ENCODE data around the gene CPEB3.
A peak's percentile ranks its signal among the peaks of the same experiment; 100 is the strongest.
"Not testable (repeated sequence)": the region's sequence is repeated elsewhere in the genome, so short reads cannot be mapped to it uniquely, and the experiment has no call there.

CPEB3 gene

DNA sequence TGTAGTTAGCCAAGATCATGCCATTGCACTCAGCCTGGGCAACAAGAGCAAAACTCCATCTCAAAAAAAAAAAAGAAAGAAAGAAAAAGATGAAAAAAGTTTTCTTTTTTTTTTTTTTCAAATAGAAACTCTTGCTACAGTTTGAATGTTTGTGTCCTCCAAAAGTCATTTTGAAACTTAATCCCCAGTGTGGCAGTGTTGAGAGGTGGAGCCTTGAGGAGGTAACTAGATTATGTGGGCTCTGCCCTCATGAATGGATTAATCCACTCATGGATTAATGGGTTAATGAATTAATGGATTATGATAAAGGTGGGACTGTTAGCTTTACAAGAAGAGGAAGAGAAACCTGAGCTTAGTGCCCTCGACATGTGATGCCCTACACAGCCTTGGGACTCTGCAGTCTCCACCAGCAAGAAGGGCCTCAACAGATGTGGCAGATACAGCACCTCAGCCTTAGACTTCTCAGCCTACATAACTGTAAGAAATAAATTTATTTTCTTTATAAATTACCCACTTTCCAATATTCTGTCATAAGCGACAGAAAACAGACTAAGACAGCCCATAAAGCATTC, 25.1 kb downstream of the CPEB3 start:
- no peak for DNase-seq

- no peak for DNase-seq
These were observed 26.6 kb downstream of the CPEB3 start for GRCh38 chr10:92264249-92264648.

DNA sequence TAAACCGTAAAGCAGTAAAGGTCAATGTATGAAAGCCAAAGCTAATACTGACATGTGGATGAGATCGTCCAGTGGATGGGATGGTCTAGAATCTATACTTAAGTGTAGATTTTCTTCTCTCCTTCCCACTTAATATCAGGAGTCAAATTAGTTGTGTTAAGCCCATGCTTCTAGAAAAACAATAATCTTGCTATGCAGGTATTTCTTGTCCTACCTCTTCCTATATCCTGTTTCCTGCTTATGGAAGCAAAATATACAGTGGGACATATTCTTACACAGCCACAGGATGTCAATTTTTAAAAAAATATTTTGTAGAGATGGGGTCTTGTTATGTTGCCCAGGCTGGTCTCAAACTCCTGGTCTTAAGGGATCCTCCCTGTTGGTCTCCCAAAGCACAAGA, 27.5 kb downstream of the CPEB3 start:
- no peak for DNase-seq

DNA sequence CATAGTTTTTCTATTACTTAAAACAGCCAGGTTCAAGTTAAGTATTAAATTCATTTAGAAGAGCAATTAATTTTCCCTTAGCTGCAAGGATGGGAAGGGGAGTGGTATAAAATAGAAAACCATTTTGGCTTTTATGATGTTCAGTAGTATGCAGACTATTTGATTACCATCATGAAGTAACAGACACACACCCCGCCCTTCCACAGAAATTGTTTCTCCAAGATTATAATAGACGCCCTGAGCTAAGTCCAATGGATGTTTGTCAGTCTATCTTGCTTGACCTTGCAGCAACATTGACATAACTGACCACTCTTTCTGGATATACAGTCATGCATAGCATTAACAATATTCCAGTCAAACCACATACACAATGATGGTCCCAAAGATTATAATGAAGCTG, 42.3 kb downstream of the CPEB3 start:
- no peak for DNase-seq

DNA sequence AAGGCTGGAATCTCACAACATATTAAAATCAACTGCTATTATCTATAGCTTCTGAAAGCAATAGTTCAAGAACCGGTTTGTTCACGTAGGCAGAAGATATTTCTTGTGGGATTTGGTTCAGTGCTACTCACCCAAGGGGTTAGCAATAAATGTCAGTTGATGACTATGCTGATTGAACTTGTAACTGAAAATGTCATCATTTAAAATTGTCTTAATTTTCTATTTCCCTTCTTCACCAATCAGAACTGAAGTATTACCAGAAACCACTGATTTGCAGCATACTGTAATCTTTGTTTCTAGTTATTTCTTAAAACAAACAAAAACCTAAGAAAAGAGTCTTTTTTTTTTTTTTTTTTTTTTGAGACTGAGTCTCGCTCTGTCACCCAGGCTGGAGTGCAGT, 46.1 kb downstream of the CPEB3 start:
- no peak for DNase-seq

GRCh38 chr10:92242910-92243671, 47.8 kb downstream of the CPEB3 start:
- DNase-seq = peak; percentile 87

DNA sequence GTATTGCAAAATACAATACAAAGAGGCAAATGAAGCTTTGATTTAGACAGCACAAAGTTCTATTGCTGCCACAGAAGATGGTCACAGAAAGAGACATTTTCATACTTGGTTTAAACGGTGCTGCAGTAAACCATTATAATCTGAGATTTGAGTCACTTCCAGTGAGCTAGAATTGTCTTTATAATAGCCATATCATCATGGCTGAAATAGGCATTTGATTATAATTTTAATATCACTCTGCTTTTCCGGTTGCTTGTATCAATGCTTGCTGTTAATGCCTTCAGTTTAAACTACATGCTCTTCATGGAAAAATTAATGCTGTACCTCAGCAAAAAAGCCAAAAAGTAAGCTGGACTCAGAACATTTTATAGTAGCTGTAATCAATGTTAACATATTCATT, 48.5 kb downstream of the CPEB3 start:
- DNase-seq = no peak

DNA sequence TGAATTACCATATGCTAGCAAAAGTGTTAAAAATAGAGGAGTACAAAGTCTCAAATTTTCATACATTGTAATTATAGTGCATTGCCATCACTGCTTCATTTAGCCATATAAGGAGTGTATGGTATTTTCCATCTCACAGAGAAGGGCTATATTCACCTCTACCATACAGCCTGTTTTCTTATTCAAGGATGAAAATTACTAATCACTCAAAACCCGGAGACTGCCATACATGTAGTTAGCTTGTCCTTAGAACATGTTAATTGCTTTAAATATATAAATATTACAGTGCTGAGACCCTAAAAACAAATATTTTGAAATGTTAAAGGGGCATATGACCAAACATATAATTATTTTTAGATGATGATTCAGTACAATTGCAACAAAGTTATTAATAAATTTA, 49.4 kb downstream of the CPEB3 start:
- no peak for DNase-seq

- DNase-seq = peak; percentile 82
These were observed 49.7 kb downstream of the CPEB3 start for GRCh38 chr10:92241158-92241500.

GRCh38 chr10:92240289-92241157, 50.4 kb downstream of the CPEB3 start:
- DNase-seq = peak; percentile 93

GRCh38 chr10:92239600-92240288, 51.1 kb downstream of the CPEB3 start:
- DNase-seq = no peak

DNA sequence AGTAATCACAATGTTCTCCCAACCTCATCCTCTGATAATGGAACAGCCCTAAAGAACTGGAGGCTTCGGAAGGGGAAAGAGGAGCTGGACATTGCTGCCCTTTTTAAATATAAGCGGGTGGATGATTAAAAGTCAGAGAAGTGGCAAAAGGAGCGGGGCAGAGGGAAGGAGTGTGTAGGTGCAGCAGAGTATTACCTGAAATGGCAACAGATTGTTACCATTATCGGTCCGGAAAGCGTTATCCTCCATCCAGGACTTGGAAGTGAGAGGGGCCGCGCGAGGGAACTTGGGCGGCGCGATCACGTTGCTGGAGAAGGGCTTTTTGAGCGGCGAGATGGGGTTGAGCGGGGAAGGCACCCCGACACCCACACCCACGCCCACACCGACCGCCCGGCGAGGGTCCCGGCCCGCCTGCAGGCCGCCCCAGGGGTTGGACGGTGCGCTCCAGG, 51.7 kb downstream of the CPEB3 start:
- DNase-seq = peak; percentile 79

DNA sequence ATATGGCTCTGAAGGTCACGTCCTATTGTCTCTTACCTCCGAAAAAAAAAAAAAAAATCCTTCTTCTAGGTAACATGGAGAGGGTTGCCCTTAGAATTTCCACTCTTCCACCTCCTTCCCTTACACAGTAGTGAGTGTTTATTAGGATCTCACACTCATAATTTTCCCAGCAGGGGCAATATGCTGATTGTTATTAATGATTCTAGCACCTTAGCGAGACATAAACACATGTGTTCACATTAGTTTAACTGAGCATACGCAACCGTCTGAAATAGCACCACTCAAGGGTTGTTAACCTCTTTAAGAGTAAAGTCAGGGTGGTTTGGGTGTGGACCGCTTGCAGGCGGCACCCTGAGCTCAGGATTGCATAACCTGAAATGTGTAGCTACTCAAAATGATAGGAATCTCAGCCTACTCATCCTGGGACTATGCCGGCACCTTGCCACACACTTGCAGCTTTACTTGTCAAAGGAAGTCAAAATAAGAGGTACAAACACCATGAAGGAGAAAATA, 52.2 kb downstream of the CPEB3 start:
- no peak for DNase-seq

- DNase-seq = peak; percentile 15
These were observed 52.8 kb downstream of the CPEB3 start for GRCh38 chr10:92238054-92238585.

DNA sequence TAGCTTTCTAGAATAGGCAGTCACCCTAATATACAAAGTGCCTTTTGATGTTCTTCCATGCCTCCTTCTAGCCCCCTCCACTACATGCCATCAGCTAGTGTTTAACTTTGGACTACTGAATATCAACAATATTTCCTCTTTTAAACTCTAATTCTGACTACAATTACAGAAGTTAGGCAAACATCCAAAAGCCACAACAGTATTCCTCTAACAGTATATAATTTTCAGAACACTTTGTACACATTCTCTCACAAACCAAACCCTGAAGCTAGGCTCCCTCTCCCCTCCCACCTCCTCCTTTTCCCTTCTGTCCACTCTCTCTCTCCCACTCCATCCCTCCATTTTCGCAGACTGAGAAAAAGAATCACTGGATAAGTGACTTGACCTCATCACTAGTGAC, 59.7 kb downstream of the CPEB3 start:
- DNase-seq = no peak

- no peak for DNase-seq
These were observed 68.1 kb downstream of the CPEB3 start for GRCh38 chr10:92222603-92223262.

- no peak for DNase-seq
These were observed 71.3 kb downstream of the CPEB3 start for GRCh38 chr10:92219559-92219958.

- no peak for DNase-seq
These were observed 72.3 kb downstream of the CPEB3 start for GRCh38 chr10:92218569-92218968.

DNA sequence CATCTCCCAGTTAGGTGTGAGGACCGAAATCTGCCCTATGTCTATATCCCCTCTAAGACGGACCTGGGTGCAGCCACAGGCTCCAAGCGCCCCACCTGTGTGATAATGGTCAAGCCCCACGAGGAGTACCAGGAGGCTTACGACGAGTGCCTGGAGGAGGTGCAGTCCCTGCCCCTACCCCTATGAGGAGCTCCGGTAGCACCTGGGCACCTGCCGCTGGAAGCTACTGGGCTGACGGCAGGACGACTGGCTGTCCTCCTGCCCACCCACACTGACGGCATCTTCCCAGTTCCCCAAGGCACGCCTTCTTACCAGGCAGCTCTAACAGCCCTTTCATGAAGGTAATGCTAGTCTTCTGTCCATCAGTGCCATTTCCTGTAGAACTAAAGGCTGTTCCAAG, 74.3 kb downstream of the CPEB3 start:
- DNase-seq = not testable (repeated sequence)

- DNase-seq = not testable (repeated sequence)
These were observed 75.7 kb downstream of the CPEB3 start for GRCh38 chr10:92215222-92215621.

DNA sequence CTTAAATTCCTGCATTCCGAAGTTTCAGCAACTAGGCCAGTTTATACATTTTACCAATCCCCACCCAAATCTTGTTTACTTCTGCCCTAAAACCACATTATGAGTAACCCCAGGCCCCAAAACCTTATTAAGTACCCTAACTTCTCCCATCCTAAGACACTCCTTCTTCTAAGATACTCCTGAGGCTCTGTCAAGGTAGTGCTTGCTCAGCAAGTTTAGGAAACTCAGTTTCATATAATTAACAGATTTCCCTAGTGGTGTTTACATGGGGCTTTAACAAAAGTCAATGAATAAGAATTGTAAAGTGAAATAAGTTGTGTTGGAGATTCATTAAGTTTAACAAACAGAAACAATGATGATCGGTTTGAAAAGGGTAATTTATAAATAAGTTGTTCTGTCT, 77.8 kb downstream of the CPEB3 start:
- no peak for DNase-seq

DNA sequence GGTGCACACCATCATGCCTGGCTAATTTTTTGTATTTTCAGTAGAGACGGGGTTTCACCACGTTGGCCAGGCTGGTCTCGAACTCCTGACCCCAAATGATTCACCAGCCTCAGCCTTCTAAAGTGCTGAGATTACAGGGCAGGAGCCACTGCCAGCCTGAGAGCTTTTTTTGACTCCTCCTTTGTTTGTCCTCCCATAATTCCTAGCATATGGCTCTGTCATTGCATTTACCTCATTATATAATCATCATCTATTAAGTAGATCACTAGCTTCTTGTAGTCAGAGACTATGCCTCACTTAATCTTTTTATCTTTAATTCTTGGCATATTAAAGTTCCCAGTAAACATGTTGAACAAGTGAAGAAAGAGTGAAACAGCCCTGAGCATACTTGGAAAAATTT, 82.1 kb downstream of the CPEB3 start:
- no peak for DNase-seq
